ENCODE results near the gene DHX9.
"Not testable (repeated sequence)": the region's sequence is repeated elsewhere in the genome, so short reads cannot be mapped to it uniquely, and the experiment has no call there.

The DHX9 gene

GRCh38 chr1:182890927-182891610, 51.9 kb downstream of the DHX9 start:
- DNase-seq, result no peak

- DNase-seq, result no peak
These were observed 58.5 kb downstream of the DHX9 start for GRCh38 chr1:182897696-182898095.

GRCh38 chr1:182901946-182902345, 62.8 kb downstream of the DHX9 start:
- not testable (repeated sequence) for DNase-seq

DNA sequence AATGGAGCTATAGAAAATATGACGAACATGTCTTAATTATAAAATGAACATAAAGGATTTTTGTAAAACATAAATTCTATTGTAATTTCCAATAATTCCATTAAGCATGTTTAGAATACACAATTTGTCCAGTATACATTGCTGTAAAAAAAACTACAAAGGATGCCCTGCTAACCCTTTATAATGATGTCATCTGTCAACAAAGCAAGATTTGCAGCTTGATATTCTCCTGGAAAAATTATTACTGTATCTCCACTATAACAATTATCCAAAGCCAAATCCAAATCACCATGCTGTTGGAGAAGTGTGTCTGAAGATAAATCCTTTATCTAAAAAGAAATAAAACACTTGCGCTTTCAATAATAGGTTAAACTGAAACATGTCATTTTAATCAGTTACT, 66.2 kb downstream of the DHX9 start:
- DNase-seq, result no peak

DNA sequence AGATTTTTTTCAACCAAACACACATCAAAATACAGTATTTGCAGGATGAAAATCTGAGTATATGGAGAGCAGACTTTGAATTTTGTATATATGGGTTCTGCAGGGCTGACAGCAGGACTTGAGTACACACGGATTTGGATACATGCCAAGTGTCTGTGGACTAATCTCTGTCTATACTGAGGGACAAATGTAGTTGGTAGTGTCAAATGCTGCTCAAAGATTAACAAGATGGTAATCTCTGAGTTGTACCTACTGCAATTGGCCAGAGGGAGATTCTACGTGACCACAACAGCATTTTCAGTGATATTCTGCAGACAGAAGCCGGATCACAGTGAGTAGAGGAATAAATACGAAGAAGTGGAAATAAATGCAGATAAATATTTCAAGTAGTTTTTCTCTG, 70.4 kb downstream of the DHX9 start:
- no peak for DNase-seq

DNA sequence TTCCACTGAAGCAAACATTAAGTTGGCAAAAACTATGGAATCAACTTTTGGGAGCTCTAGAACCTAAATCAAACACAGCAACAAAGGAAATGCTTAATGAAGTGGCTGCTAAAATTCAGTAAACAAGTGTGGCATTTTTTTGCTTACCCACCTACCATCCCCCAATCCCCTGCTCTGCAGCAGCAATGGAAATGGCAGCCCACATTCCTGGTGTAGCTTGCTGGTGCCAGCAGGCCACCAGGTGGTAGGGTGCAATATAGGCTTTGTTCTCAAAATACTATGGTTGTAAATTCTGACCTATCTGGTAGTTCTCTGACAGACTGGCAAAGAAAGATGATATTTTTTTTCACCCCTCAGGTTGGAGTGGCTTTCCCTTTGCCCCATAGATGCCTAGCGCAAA, 71.0 kb downstream of the DHX9 start:
- no peak for DNase-seq

GRCh38 chr1:182913401-182913800, 74.3 kb downstream of the DHX9 start:
- no peak for DNase-seq

DNA sequence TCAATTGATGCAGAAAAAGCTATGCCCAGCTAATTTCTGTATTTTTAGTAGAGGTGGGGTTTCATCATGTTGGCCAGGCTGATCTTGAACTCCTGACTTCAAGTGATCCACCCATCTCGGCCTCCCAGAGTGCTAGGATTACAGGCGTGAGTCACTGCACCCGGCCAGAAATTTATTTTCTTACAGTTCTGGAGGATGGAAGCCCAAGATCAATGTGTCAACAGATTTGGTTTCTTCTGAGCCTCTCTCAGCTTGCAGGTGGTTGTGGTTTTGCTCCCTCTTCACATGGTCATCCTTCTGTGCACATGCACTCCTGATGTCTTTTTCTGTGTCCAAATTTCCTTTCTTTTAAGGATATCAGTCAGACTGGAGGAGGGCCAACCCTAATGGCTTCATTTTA, 78.2 kb downstream of the DHX9 start:
- DNase-seq, result no peak

- no peak for DNase-seq
These were observed 86.5 kb downstream of the DHX9 start for GRCh38 chr1:182925661-182926060.

GRCh38 chr1:182927693-182928433, 88.7 kb downstream of the DHX9 start:
- DNase-seq, result no peak

- DNase-seq, result no peak
These were observed 91.8 kb downstream of the DHX9 start for GRCh38 chr1:182930985-182931384.

DNA sequence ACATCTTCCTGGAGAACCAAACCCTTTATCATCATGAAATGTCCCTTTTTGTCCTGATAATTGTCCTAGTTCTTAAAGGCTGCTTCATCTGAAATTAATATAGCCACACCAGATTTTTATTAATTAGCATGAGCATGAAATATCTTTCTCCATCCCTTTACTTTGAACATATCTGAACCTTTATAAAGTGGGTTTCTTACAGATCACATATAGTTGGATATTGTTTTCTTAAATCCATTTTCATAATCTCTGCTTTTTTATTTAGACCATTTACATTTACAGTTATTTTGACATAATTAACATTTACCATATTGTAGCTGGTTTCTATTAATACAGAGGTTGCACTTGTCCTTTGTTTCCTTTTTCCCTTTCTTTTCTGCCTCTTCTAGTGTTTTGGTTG, 96.6 kb downstream of the DHX9 start:
- no peak for DNase-seq

Measured in CD4-positive, alpha-beta T cell treated with Interleukin-12 subunit alpha and Interleukin-12 subunit beta, for 1 hour (primary cell).